ENCODE measurements around the gene CYP4F12.

DNA sequence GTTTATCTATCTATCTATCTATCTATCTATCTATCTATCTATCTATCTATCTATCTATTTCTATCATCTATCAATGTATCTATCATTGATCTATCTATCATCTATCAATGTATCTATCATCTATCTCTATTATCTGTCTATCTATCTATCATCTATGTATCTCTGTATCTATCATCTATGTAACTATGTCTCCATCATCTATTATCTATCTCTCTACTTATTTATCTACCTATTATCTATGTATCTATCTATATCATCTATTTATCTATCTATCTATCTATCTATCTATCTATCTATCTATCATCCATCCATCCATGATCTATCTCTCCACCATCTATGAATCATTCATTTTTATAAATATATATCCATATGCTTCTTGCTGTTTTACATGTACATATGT lies 16.4 kb upstream of the CYP4F12 start:
- TF ChIP-seq POLR2A (IDR thresholded peaks at IDR 0.05; ENCODE audit: low read length) (no peak), GATA1 (IDR thresholded peaks at IDR 0.05; ENCODE audit: low read depth, low read length) (no peak)
